ENCODE results near the gene RPL37A.

GRCh38 chr2:216516730-216517350 is 18.2 kb downstream of the RPL37A start:
- TF ChIP-seq GATA2 (IDR thresholded peaks at IDR 0.05; ENCODE audit: low read depth, low read length) (no peak), GATA3 (IDR thresholded peaks at IDR 0.05; ENCODE audit: low read depth, low read length) (no peak)

Data from SH-SY5Y (cell line).